ENCODE data around the gene KCNN1. TPM values are rescaled to one million over a fixed set of nuclear protein-coding genes. Genes with fewer than 3 reads are reported as not detected.

KCNN1 gene
- total and polyA plus RNA-seq, 2 of the 13 experiments (the other 11 are each of a cell fraction or from before 2014, with no cell fraction given), result 0.04 TPM; not detected in 1

- TF ChIP-seq SOX13 (IDR thresholded peaks at IDR 0.05) (no peak), SOX13 (CRISPR knock-in tag; conservative IDR thresholded peaks at IDR 0.05 in 1 of 2, IDR thresholded peaks at IDR 0.05 in 1 of 2) (no peak; a peak in 1 of 4 replicates), NR2F6 (IDR thresholded peaks at IDR 0.05) (0 out of 2 replicates have a peak, but pooled peaks have one; percentile 14), NR2F6 (CRISPR knock-in tag; IDR thresholded peaks at IDR 0.05) (peak; percentile 49; the same call in 1 of the 2 replicates), GLMP (CRISPR knock-in tag; IDR thresholded peaks at IDR 0.05; ENCODE audit: borderline replicate concordance) (no peak), ZNF570 (CRISPR knock-in tag; IDR thresholded peaks at IDR 0.05; ENCODE audit: borderline replicate concordance) (no peak), ZNF562 (CRISPR knock-in tag; IDR thresholded peaks at IDR 0.05; ENCODE audit: borderline replicate concordance) (no peak), ZNF24 (IDR thresholded peaks at IDR 0.05) (no peak), CBFB (CRISPR knock-in tag; IDR thresholded peaks at IDR 0.05) (no peak), CERS6 (CRISPR knock-in tag; IDR thresholded peaks at IDR 0.05) (no peak), CBX2 (IDR thresholded peaks at IDR 0.05; ENCODE audit: low read depth, low read length) (no peak), CBX2 (CRISPR knock-in tag; IDR thresholded peaks at IDR 0.05; ENCODE audit: low read depth) (no peak), PTBP1 (IDR thresholded peaks at IDR 0.05; ENCODE audit: low read depth, low read length, poor library complexity, severe bottlenecking) (no peak), ZNF124 (CRISPR knock-in tag; IDR thresholded peaks at IDR 0.05) (peak; percentile 45; the same call in 1 of the 2 replicates), ZNF607 (CRISPR knock-in tag; IDR thresholded peaks at IDR 0.05; ENCODE audit: borderline replicate concordance) (peak; percentile 57; the same call in 1 of the 2 replicates), CTCF (CRISPR knock-in tag; IDR thresholded peaks at IDR 0.05) (peak; percentile 99), RNF2 (conservative IDR thresholded peaks at IDR 0.05; ENCODE audit: low read depth) (no peak), MXI1 (IDR thresholded peaks at IDR 0.05; ENCODE audit: borderline replicate concordance, low read depth, low read length) (peak; percentile 61; the same call in 1 of the 3 replicates), ZNF577 (CRISPR knock-in tag; IDR thresholded peaks at IDR 0.05; ENCODE audit: borderline replicate concordance, low read depth) (no peak), ZNF639 (CRISPR knock-in tag; conservative IDR thresholded peaks at IDR 0.05) (no peak)
These were observed 40.4 kb downstream of the KCNN1 start (continued) for GRCh38 chr19:18007044-18007916.
